Fibroblast of villous mesenchyme (primary cell): ENCODE measurements around the gene TRIM3. TPM values are rescaled to one million over a fixed set of nuclear protein-coding genes. Genes with fewer than 3 reads are reported as not detected.

Experiments
- DNase-seq: peaks from one replicate; pipeline ENCODE4 v3.0.0-alpha.2; 2010; ENCODE audit warnings: low read depth
- H3K4me3 ChIP-seq: 2 replicates; pipeline ENCODE4 v1.5.1; 2011; ENCODE audit warnings: low read depth, mild to moderate bottlenecking, low read length
- CTCF ChIP-seq: IDR thresholded peaks from 2 replicates; pipeline ENCODE4 v1.5.1; 2012; ENCODE audit warnings: low read depth, mild to moderate bottlenecking, low read length; ENCODE audit not compliant: insufficient read depth
- total RNA-seq: library from RNA; depleted of rRNA; stranded (reverse); fragments of >200 nt; gene quantifications from 2 replicates; pipeline ENCODE4 v1.2.3, GENCODE V29; 2012

TRIM3 gene
- total RNA-seq, 1 donor, result 22.0 TPM

DNA sequence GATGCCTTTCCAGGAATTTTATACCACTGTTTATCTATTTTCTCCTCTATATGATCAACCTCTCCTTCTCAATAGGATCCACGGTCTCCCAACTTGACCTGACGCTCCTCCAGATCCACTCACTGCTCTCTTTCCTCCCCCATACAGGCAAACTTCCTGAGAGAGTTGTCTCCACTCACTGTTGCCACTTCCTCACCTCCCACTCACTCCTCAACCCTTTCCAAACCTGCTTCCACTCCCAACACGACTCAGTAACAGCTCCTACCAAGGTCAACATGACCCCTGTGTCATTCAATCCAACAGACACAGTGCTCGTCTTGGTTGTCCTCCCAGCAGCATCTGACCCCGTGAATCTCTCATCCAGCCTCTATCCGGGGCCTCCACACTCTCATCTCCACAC, 57.9 kb downstream of the TRIM3 start:
- no peak overlapping the region for H3K4me3 ChIP-seq
- no peak for DNase-seq
- no peak for TF ChIP-seq CTCF

DNA sequence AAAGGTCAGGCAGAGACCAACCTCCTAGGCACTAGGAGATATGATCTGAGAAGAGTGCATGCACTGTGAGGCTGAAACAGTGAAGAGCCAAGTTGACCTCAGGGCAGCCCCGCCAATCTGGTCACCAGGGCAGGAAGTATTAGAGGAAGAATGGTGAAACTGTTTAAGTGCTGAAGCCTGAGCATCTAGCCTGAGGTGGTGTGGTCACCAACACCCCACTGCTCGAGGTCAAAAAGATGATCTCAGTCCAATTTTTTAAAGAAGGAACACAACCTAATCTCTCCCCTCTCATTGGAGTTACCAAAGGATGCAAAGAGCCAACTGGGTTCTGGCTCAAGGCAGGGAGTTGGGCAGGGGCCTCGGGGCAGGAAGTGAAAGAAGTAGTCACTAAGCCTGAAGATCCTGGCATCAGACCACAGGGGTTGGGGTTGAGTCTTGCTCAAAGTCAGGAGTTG, 58.8 kb downstream of the TRIM3 start:
- no peak overlapping the region for H3K4me3 ChIP-seq
- TF ChIP-seq CTCF, result no peak
- no peak for DNase-seq

GRCh38 chr11:6413791-6414201, 59.9 kb downstream of the TRIM3 start:
- no peak for TF ChIP-seq CTCF
- DNase-seq, result no peak

GRCh38 chr11:6411594-6412031, 62.1 kb downstream of the TRIM3 start:
- no peak for TF ChIP-seq CTCF
- no peak overlapping the region for H3K4me3 ChIP-seq
- DNase-seq, result no peak

More at GRCh38 chr11:6413791-6414201, 59.9 kb downstream of the TRIM3 start:
- no peak overlapping the region for H3K4me3 ChIP-seq

- DNase-seq, result no peak
- H3K4me3 ChIP-seq, result no peak overlapping the region
- no peak for TF ChIP-seq CTCF
These were observed 62.9 kb downstream of the TRIM3 start for GRCh38 chr11:6410695-6411430.

GRCh38 chr11:6406370-6406769, 67.4 kb downstream of the TRIM3 start:
- no peak overlapping the region for H3K4me3 ChIP-seq
- no peak for DNase-seq
- TF ChIP-seq CTCF, result no peak

- no peak for DNase-seq
- TF ChIP-seq CTCF, result no peak
- no peak overlapping the region for H3K4me3 ChIP-seq
These were observed 67.9 kb downstream of the TRIM3 start for GRCh38 chr11:6405846-6406245.
